Stimulated activated CD8-positive, alpha-beta memory T cell treated with anti-CD3 and anti-CD28 coated beads, Interleukin-15, amount 100 ng/mL, for 48 hours (primary cell): ENCODE results near the gene KCND3.
"Not testable (repeated sequence)": the region's sequence is repeated elsewhere in the genome, so short reads cannot be mapped to it uniquely, and the experiment has no call there.

Experiments used
- DNase-seq, 2 donors: peaks; one replicate each; pipeline ENCODE4 v3.0.0-alpha.2; 2020; ENCODE audit warnings: low read depth in 2 of 2

KCND3 gene

GRCh38 chr1:111743679-111744101 lies 245.8 kb downstream of the KCND3 start:
- DNase-seq = no peak

DNA sequence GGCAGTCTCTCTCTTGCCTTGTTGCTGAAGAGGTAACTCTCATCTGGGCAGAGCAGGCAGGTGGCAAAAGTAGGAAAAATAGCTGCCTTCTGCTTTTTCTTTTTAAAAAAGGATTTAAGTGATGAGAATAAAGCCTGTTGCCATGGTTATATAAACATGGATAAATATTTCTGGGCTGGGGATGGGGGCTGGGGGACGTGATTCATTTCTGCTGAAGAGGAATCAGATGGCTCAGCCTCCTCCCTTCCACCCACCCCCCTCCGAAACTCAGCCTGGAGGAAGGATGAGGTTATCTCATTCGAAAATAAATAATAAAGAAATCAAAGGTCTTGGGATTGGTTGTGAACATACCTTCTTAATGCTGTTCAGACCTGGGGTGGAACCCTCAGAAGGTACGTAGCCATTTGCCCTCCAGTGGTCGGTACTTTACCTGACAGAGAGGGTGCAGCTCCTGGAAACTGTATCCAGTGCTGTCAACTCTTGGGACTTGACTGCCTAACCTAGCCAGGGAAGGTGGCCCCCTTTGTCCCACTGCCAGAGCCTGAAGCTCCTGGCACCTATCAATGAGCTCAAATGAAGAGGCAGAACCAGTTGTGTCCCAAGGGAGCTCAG lies 246.4 kb downstream of the KCND3 start:
- DNase-seq = no peak

DNA sequence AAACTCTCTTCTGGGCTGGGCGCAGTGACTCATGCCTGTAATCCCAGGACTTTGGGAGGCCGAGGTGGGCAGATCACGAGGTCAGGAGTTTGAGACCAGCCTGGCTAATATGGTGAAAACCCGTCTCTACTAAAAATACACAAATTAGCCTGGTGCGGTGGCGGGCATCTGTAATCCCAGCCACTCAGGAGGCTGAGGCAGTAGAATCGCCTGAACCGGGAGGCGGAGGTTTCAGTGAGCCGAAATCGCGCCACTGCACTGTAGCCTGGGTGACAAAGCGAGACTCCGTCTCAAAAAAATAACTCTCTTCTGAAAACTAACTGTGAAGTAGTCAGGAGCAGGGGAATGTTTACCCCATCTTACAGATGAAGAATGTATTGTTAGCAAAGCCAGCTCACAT lies 247.2 kb downstream of the KCND3 start:
- not testable (repeated sequence) for DNase-seq

DNA sequence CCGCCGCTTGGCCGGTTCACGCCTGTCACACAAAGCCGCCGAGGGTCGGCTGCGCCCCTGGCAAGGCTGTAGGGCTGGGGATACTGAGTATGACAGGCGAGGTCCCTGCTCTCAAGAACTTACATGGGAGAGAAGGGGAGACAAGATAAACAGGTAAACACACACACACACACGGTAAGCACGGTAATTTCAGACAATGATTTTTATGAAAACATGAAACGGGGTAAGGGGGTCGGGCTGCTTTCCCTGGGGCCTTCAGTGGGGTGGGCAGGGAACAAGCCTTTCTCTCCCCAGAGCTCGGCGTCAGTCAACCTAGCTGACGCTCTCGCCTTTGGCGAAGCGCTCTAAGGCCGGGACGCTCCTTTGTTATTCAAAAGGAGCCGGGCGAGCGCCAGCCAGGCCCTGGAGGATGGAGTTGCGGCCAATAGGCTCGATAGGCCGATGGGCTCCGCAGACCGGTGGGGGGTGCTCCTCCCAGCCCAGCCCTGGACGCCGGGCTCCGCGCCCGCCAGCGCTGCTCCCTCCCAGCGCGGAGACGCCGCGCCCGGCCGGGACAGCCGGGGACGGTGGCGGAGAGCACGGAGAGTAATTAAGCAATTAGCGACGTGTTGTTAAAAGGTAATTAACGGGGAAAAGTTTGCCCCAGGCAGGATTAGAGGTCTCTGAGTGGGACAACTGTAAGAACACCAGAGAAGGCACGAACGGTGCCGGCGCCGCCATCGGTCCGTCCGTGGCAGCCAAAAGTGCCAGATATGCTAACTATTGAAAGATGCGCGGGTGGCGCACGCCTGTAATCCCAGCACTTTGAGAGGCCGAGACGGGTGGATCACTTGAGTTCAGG lies 249.3 kb downstream of the KCND3 start:
- no peak for DNase-seq

- peak; percentile 76 to 78 for DNase-seq
These were observed 250.1 kb downstream of the KCND3 start, which contains the start of gene INKA2 for GRCh38 chr1:111739194-111739924. Gene INKA2 (minus strand): TSS chr1:111739395. CDS start chr1:111739242, 153 bp downstream.

DNA sequence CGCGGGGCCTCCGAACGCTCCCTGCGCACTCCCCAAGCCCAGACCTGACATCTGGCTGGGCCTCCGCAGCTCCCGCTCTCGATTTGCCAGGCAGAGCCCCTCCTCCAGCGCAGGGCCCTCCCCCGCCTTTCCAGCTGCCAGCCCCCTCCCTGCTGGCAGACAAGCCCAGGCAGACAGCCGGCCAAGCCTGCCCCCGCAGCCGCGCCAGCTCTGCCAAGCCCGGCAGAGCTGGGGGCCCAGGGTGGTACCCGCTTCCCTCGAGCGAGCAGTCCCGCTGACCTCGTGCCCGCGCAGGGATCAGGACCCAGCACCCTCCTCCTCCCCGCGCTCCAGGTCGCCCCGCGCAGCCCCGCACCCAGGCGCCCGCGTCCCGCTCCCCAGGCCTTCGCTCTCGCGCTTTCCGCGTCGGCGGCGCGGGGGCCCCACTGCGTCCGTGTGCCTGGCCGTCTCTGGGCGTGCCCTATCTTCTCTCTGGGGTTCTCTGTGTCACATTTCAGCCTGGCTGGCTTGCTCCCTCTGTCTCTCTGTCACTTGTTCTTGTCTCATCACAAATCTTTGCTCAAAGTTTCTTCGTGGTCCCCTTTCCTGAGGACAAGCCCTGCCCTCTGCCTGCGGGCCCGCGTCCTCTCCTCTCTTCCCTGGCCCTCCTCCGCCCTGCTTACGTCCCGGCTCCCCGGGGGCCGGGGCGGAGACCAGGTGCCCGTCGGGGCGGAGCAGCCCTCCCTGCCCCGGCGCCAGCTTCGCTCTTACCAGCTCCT lies 250.9 kb downstream of the KCND3 start:
- DNase-seq = peak in 1 of 2 donors; percentile 37

DNA sequence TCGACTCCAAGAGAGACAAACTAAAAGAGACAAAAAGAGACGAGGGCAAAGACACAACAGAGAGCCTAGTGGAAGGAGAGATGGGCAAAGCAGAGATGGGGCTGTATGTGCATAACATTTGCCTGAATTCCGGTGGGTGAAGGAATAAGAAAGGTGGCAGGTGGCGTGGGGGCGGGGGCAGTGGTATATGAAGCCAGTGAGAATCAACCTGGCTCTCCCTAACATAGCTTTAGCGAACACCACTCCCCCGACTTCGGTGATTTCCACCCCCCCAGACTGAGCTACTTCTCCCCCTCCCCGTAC lies 251.4 kb downstream of the KCND3 start:
- DNase-seq = no peak

DNA sequence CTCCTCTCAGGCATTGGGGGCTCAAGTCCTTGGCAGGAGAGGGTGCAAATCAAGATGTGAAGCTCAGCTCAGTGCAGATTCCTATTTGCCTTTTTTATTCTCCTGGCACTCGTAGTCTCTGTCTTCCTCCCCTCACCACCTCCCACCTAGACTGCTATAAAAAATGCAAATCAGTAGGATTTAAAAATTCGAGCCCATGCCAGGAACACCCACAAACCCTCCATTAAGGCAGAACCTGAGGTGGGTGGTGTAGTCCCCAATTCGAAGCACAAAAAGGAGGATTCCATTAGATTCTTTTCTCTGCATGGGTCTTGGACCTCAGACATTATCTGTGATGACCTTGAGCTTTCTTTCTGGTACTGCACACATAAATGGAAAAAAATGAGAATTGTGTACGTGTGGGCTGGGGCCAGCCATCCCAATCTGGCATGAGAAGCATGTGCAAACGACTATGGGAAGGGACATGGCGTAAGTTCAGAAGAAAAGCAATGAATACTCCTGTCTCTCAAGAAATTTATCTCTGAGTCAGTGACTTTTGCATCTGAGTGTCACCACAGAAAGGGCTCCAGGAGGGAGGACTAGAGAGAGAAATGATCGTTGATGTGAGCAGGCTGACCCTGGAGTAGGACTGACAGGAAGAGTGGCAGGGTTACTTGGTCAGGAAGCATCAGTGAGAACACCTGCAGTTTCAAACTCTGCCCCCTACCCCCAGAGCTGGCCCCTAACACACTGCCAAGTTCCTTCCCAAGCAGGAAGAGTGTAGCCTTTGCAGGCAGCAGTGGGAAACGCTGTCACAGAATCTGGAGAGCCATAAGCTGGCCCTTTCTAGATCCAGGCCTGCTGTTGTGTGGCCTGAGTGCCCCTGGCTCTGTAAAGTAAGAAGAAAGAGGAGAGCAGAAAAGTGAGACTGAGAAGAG lies 252.0 kb downstream of the KCND3 start:
- DNase-seq = no peak

DNA sequence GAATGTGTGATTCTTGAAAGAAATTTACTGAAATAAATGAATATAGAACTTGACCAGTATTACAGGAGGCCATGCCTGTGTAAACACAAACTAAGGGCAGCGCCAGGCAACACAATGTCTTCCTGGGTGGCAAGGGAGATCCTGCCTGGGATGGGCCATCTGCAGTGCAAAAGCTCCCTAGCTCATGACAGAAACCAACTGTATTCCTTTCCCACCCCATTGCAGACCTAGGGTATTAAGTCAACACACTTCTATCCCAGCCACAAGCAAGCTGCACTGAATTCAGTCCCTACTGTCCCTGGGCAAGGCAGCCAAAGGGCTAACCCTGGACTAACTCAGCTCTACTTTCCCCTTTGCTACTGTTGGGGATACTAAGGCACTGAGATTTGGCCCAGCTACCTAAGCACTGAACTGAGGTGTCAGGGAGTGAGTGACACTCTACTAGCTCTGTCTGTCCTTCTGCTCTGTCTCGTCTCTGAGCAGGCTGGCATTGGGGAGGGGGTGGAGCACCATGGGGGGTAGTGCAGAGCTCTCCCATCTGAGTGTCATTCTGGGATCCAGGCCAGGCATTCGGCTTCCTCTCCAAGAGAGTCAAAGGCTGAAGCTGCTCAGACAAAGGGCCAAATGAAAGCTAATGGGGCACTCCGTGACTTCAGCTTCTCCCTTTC lies 252.8 kb downstream of the KCND3 start:
- no peak for DNase-seq

DNA sequence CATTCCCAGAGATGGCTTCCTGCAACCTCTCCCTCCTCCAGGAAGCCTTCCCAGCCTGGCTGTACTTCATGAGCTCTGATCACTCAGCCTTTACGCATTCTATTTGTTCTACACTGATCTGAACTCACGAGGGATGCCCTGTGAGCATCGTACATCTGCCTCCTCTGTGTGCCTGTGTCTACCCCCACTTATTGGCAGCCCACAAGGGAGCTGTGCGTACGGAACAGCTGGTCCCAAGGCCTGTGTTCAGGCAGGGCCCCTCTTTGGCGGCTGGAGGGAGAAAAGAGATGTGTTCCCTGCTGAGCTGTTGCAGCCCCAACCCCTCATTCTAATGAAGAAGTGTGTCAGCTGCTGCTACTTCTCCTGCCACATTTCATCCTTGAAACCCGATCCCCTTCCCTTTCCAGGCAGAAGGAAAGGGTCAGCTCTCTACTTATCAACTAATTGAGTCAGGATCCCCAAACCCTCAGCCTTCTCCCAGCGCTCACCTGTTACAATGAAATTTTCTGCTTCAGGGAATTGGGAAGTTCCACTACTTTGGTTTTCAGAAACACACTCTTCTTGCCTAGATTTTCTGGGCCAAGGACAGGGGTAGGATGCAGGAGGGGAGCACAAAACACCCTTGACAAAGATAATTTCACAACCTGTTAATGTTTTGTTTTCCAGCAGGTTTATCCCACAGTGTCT lies 253.5 kb downstream of the KCND3 start:
- DNase-seq = no peak

DNA sequence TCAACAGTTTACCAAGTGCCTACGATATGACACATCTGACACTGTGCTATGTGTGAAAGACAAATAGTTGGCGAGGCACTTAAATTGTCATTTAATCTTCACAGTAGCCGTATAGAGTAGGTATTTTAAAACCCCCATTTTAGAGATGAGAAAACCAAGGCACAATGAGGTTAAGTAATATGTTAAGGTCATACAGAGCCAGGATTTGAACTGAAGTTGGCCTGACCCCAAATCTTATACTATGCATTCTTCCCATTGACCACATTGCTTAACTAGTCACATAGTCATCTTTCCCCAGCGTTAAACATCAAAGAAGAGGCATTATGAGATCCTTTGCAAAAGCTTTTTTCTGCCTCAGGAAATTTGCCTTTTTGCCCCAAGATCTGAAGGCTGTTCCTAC lies 254.1 kb downstream of the KCND3 start:
- DNase-seq = no peak

- no peak for DNase-seq
These were observed 254.6 kb downstream of the KCND3 start for GRCh38 chr1:111734856-111735255.

DNA sequence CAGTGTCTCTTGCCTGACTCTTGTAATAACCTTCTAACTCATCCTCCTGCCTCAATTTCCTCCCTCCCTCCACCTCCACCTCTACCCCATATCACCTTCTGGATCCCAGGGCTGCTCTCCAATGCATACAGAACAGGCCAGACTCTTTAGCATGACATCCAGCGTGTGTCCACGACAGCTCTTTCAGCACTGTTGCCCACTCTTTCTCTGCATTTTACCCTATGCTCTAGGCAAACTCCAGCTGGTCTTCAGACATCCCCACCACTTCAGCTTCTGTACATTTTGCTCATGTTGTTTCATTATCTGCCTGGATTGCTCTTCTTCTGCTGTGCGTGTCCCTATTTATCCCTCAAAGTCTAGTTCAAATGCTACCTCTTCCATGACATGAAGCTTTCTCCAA lies 255.0 kb downstream of the KCND3 start:
- no peak for DNase-seq

DNA sequence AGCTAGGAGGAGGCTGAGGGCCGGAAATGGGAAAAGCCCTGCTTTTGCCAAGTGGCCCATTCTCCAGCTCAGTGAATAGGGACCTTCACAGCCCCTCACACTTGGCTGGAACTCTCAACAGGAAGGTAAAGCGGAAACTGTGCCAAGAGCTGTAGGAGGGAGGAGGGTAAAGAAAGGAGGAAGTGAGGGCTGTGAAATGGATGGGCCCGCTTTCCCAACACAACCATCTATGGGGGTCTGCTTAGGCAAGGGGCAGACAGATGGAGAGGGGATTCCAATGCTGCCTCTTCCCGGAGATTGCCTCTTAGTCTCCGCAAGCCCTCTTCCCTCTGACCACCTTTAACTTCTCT lies 255.5 kb downstream of the KCND3 start:
- DNase-seq = no peak

DNA sequence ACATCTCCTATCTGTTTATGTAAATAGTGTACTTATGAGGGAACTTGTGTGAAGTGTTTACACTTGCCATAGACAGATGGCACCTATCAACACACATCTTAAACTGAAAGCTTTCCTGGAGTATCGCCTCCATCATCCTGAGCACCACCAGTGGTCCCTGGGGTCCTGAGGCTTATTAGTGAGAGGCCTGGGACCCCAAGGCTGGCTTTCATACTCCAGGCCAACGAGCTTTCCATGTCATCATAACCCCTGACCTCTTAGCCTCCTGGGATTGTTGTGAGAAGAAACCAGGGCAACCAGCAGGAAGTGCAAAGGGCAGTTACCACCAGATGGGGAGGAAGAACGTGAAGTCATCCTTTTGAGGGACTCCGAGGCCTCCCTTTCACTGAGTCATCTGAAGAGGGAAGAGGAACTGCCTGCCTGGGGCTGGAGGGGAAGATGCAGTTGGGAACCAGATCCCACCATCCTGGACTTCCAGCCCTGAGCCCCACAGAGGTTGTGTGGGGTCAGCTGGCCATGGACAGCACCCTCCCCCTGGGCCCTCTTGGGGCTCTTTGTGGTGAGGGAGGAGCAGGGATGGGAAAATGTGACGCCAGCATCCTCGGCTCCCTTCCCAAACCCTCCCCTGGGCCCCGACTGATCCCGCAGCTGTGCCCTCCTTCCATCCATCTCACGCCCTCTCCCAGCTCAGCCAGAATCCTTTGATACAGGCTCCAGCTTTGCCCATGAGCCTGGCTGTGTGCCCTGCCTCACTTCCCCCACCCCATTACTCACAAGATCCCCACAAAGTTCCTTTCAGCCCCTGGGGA lies 256.1 kb downstream of the KCND3 start:
- DNase-seq = no peak

DNA sequence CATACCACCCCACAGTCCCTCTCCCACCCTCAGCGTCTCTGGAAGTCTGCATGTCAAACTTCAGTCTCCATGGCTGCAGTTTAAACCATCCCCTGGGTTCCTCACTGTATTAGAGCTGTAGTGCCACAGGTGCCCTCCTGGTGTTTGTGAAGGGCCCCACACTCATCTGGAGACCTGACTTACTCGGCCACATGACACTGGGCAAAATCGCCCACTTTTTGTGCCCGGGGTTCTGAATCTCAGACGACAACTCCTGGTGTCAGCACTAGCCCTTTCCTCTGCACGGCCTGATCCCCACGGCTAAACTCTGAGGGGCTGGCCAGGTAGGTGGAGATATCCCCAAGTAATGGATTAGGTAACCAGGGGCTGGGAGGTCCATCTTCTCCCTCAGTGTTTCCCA lies 256.8 kb downstream of the KCND3 start:
- DNase-seq = no peak

- DNase-seq = no peak
These were observed 257.5 kb downstream of the KCND3 start for GRCh38 chr1:111731956-111732355.

GRCh38 chr1:111730706-111731105 lies 258.8 kb downstream of the KCND3 start:
- DNase-seq = no peak
